PC-9 (cell line): Measurements from ENCODE around the gene VIPR1.

Source experiments
- CTCF ChIP-seq: fragments of 200-600 bp; sonication (generic); conservative IDR thresholded peaks from 2 replicates; pipeline ENCODE4 v1.6.1; 2017; ENCODE audit warnings: mixed run types, antibody characterized with exemption, mild to moderate bottlenecking, moderate library complexity
- EZH2 ChIP-seq: fragments of 200-600 bp; sonication (generic); IDR thresholded peaks from 2 replicates; pipeline ENCODE4 v1.8.0; 2017; ENCODE audit warnings: antibody characterized with exemption, low read depth

- no peak for TF ChIP-seq CTCF
- TF ChIP-seq EZH2 = no peak
Observed at GRCh38 chr3:42461762-42462161, 40.7 kb upstream of the VIPR1 start.
